T-cell (primary cell): Measurements from ENCODE around the gene MSGN1. TPM values are rescaled to one million over a fixed set of nuclear protein-coding genes. Genes with fewer than 3 reads are reported as not detected.
"Not testable (repeated sequence)": the region's sequence is repeated elsewhere in the genome, so short reads cannot be mapped to it uniquely, and the experiment has no call there.

Source experiments
- ATAC-seq, 4 experiments: fragments of 200-7000 bp in 3 of 4; fragments of 150-1000 bp in 1 of 4; cut with Tn5 transposase; replicated peaks in 1 of 4; 1 replicate in 3 of 4; 2 replicates in 1 of 4; pipeline ENCODE4 v1.10.0; 2021; ENCODE audit warnings: moderate library complexity in 3 of 4, mild to moderate bottlenecking in 2 of 4, moderate number of reproducible peaks in 1 of 4
- CTCF ChIA-PET, 2 donors: fragments of 300-600 bp; sonication (Branson Sonifier 250); formaldehyde crosslinking; loops; one replicate each; lab custom pipeline; 2022; ENCODE audit warnings: antibody characterized with exemption in 2 of 2; lab: Charles Lee
- POLR2A ChIA-PET, 2 donors: fragments of 300-600 bp; sonication (Branson Sonifier 250); formaldehyde crosslinking; loops; one replicate each; lab custom pipeline; 2022; ENCODE audit warnings: antibody characterized with exemption in 2 of 2; lab: Charles Lee
- DNase-seq, 35 experiments: peaks; one replicate each; pipeline versions ENCODE4 v3.0.0 to v3.0.0-alpha.2; 2013 to 2023
- H3K27ac ChIP-seq: one replicate; pipeline ENCODE4 v1.5.1; 2013; ENCODE audit warnings: low read length
- H3K27me3 ChIP-seq, 2 experiments: replicated peaks in 1 of 2; 1 replicate in 1 of 2; 2 replicates in 1 of 2; pipeline versions ENCODE4 v1.6.1 to v1.7.0; 2013; ENCODE audit warnings: low read length in 1 of 2, mixed read lengths in 1 of 2; ENCODE audit not compliant: control insufficient read depth in 2 of 2, insufficient read depth in 2 of 2; ENCODE audit errors: extremely low read depth in 1 of 2
- H3K36me3 ChIP-seq, 2 donors: 1 replicate in 1 of 2; 2 replicates in 1 of 2; pipeline versions ENCODE4 v1.6.1 to v1.7.0; 2013; ENCODE audit warnings: low read length in 1 of 2; ENCODE audit not compliant: control insufficient read depth in 2 of 2, insufficient read depth in 1 of 2; ENCODE audit errors: extremely low read depth in 1 of 2
- H3K4me1 ChIP-seq, 2 experiments: 1 replicate in 1 of 2; 2 replicates in 1 of 2; pipeline versions ENCODE4 v1.6.1 to v1.7.0; 2013; ENCODE audit warnings: low read length in 2 of 2, mixed read lengths in 1 of 2; ENCODE audit not compliant: insufficient read depth in 2 of 2, control insufficient read depth in 1 of 2; ENCODE audit errors: extremely low read depth in 1 of 2
- H3K4me3 ChIP-seq, 2 donors: 1 replicate in 1 of 2; 2 replicates in 1 of 2; pipeline versions ENCODE4 v1.5.1 to v1.7.0; 2013; ENCODE audit warnings: mild to moderate bottlenecking in 2 of 2, low read length in 1 of 2, moderate library complexity in 1 of 2; ENCODE audit not compliant: control insufficient read depth in 1 of 2; ENCODE audit errors: extremely low read depth in 1 of 2
- H3K9me3 ChIP-seq: 2 replicates; pipeline ENCODE4 v1.7.0; 2013
- H3K27ac Mint-ChIP-seq, 2 donors: one replicate each; pipeline ENCODE4 v1.8.0; 2020 to 2021; ENCODE audit warnings: mild to moderate bottlenecking in 2 of 2, mixed read lengths in 2 of 2
- H3K27me3 Mint-ChIP-seq, 2 donors: one replicate each; pipeline ENCODE4 v1.8.0; 2021 to 2022; ENCODE audit warnings: mixed read lengths in 2 of 2
- H3K36me3 Mint-ChIP-seq: one replicate; pipeline ENCODE4 v1.8.0; 2021; ENCODE audit warnings: mixed read lengths
- H3K4me1 Mint-ChIP-seq, 3 donors: one replicate each; pipeline ENCODE4 v1.8.0; 2020 to 2022; ENCODE audit warnings: mixed read lengths in 3 of 3, mild to moderate bottlenecking in 1 of 3
- H3K4me3 Mint-ChIP-seq, 3 donors: one replicate each; pipeline ENCODE4 v1.8.0; 2020 to 2022; ENCODE audit warnings: mild to moderate bottlenecking in 3 of 3, mixed read lengths in 3 of 3, moderate library complexity in 3 of 3
- H3K9me3 Mint-ChIP-seq, 3 donors: one replicate each; pipeline ENCODE4 v1.8.0; 2020 to 2022; ENCODE audit warnings: mixed read lengths in 3 of 3
- WGBS: methylation state at CpG from one replicate; pipeline ENCODE4 v1.1.5; 2013; ENCODE audit warnings: missing lambda C conversion rate; ENCODE audit not compliant: insufficient coverage; 5-methylcytosine and 5-hydroxymethylcytosine counted together
- total RNA-seq, 35 experiments: library from RNA in 6 of 35; stranded (reverse) in 6 of 35; fragments of 120-200 nt in 1 of 35; gene quantifications; one replicate each; pipeline versions ENCODE4 v1.2.1 to v1.2.4 and lab custom pipeline; 2013 to 2026

Gene MSGN1
- total RNA-seq, 5 donors from 2014 or later (not counting 1 experiment from before 2014, with no cell fraction given), result not detected

DNA sequence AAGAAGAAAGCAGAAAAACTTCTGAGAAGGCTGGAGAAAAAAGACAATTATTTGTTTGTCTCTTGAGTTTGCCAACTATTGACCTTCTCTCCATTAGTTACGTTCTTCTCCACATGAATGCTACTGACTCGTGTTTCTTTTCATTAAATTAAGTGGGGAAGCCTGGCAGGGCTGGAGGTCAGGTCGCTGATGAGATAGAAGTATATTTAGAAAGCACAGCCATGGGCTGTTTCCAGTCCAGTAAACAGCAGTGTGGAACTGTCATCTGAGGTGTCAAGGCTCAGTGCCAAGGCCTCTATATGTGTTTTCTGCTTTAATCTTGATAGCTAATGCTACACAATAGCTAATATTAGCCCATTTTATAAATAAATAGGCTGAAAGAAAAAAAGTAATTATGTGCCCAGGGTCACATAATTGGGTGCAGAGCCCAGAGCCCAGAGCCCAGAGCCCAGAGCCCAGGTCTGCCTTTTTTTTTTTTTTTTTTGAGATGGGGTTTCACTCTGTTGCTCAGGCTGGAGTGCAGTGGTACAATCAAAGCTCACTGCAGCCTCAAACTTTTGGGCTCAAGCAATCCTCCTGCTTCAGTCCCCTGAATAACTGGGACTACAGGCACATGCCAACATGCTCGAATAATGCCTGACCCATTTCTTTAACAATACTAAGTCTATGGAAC, 6.3 kb downstream of the MSGN1 start:
- no peaks in the 10 kb centered on the region for H3K36me3 ChIP-seq
- H3K27me3 ChIP-seq, result peaks cover 0 to 8% of the 10 kb centered on the region in 2 experiments
- no peak for DNase-seq
- H3K4me3 Mint-ChIP-seq, result no peak overlapping the region
- H3K4me1 Mint-ChIP-seq, result peaks cover 7 to 15% (median 8%) of the 10 kb centered on the region in 3 donors
- no peak overlapping the region for H3K27ac ChIP-seq
- CTCF ChIA-PET, result interaction anchor here in 1 of 2 donors (0.6 kb wide), 1 partner anchor 98 kb away, joined by 3 read pairs; no protein-coding TSS in a partner anchor
- H3K4me3 ChIP-seq, result no peak overlapping the region
- H3K27me3 Mint-ChIP-seq, result peaks cover 7 to 19% of the 10 kb centered on the region in 2 donors
- 17% methylated on average over 1 of the region's 4 CpGs for WGBS
- H3K27ac Mint-ChIP-seq, result no peak overlapping the region
- ATAC-seq, result no peak
- no peaks in the 10 kb centered on the region for H3K9me3 ChIP-seq
- peaks cover 0 to 10% of the 10 kb centered on the region in 2 experiments for H3K4me1 ChIP-seq
- POLR2A ChIA-PET, result no interaction called here
- H3K9me3 Mint-ChIP-seq, result no peaks in the 10 kb centered on the region
- H3K36me3 Mint-ChIP-seq, result no peaks in the 10 kb centered on the region

DNA sequence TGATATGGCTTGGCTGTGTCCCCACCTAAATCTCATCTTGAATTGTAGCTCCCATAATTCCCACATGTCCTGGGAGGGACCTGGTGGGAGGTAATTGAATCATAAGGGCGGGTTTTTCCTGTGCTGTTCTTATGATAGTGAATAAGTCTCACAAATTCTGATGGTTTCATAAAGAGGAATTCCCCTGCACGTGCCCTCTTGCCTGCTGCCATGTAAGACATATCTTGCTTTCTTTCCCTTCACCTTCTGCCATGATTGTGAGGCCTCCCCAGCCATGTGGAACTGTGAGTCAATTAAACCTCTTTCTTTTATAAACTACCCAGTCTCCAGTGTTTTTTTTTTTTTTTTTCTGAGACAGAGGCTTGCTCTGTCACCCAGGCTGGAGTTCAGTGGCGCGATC, 7.4 kb downstream of the MSGN1 start:
- H3K4me1 ChIP-seq, H3K4me3 Mint-ChIP-seq, H3K9me3 ChIP-seq, H3K27me3 ChIP-seq, H3K4me3 ChIP-seq, POLR2A ChIA-PET, H3K9me3 Mint-ChIP-seq, H3K36me3 ChIP-seq, DNase-seq, H3K27ac ChIP-seq, H3K36me3 Mint-ChIP-seq, ATAC-seq: not testable (repeated sequence)
- Mint-ChIP-seq H3K4me1 (peaks cover 7 to 15% (median 8%) of the 10 kb centered on the region in 3 donors), H3K27me3 (peaks cover 7 to 23% of the 10 kb centered on the region in 2 donors), H3K27ac (peak overlapping the region in 1 of 2 donors; percentile 10)
- CTCF ChIA-PET, result interaction anchor here (0.6 to 0.7 kb wide), 2 partner anchors 28 to 698 kb away, joined by 5 read pairs; no protein-coding TSS in a partner anchor
- WGBS, result 57% methylated on average over 3 of the region's 4 CpGs

DNA sequence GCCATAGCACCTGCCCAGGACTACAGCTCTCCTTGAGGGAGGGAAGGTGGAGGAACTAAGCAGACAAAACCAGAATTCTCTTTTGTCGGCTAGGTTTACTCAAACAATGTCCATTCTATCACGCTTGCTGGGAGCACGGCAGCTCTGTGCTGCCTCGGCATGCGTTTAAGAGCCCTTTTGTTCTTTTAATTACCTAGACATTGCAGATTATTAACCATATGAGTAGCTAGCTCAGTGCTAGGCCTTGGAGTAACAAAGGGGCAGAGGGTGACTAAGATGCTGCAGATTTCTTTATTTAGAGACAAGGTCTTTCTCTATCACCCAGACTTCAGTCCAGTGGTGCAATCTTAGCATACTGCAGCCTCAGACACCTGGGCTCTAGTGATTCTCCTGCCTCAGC, 11.1 kb downstream of the MSGN1 start:
- H3K4me1 ChIP-seq, result peaks cover 2 to 8% of the 10 kb centered on the region in 2 experiments
- no peak overlapping the region for H3K27ac ChIP-seq
- DNase-seq, result no peak
- CTCF ChIA-PET, result no interaction called here
- POLR2A ChIA-PET, result no interaction called here
- Mint-ChIP-seq H3K4me1 (peaks cover 1 to 9% (median 6%) of the 10 kb centered on the region in 3 donors), H3K9me3 (no peaks in the 10 kb centered on the region), H3K36me3 (no peaks in the 10 kb centered on the region), H3K27me3 (peaks cover 29 to 50% of the 10 kb centered on the region in 2 donors), H3K4me3 (no peak overlapping the region), H3K27ac (no peak overlapping the region)
- peaks cover 2 to 24% of the 10 kb centered on the region in 2 experiments for H3K27me3 ChIP-seq
- no peaks in the 10 kb centered on the region for H3K36me3 ChIP-seq
- no CpG with 5 or more reads among the region's 5 CpGs for WGBS
- ATAC-seq, result no peak
- H3K9me3 ChIP-seq, result no peaks in the 10 kb centered on the region
- H3K4me3 ChIP-seq, result no peak overlapping the region

DNA sequence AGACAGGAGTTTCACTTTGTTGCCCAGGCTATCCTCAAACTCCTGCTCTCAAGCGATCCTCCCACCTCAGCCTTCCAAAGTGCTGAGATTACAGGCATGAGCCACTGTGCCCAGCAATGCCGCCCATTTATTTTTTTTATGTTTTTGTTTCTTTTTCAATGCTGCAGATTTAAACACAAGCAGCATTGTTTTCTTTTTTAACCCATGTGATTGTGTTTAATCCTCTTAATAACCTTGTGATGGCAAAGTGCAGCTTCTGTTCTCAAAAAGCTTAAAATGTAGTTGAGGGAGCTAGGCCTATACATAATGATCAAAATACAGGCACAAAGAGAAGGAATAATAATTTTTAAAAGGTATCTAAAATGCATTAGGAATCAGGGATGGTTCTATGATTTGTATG, 11.5 kb downstream of the MSGN1 start:
- Histone ChIP-seq H3K4me3 (no peak overlapping the region), H3K4me1 (peaks cover 2 to 8% of the 10 kb centered on the region in 2 experiments), H3K27ac (no peak overlapping the region), H3K27me3 (peaks cover 2 to 19% of the 10 kb centered on the region in 2 experiments), H3K36me3 (no peaks in the 10 kb centered on the region), H3K9me3 (no peaks in the 10 kb centered on the region)
- CTCF ChIA-PET, result no interaction called here
- no peaks in the 10 kb centered on the region for H3K9me3 Mint-ChIP-seq
- peaks cover 30 to 50% of the 10 kb centered on the region in 2 donors for H3K27me3 Mint-ChIP-seq
- POLR2A ChIA-PET, result no interaction called here
- ATAC-seq (no peak), DNase-seq (no peak)
- WGBS, result 100% methylated on average over 1 of the region's 2 CpGs
- H3K36me3 Mint-ChIP-seq, result no peaks in the 10 kb centered on the region
- H3K27ac Mint-ChIP-seq, result no peak overlapping the region
- peaks cover 1 to 7% (median 6%) of the 10 kb centered on the region in 3 donors for H3K4me1 Mint-ChIP-seq
- H3K4me3 Mint-ChIP-seq, result no peak overlapping the region

DNA sequence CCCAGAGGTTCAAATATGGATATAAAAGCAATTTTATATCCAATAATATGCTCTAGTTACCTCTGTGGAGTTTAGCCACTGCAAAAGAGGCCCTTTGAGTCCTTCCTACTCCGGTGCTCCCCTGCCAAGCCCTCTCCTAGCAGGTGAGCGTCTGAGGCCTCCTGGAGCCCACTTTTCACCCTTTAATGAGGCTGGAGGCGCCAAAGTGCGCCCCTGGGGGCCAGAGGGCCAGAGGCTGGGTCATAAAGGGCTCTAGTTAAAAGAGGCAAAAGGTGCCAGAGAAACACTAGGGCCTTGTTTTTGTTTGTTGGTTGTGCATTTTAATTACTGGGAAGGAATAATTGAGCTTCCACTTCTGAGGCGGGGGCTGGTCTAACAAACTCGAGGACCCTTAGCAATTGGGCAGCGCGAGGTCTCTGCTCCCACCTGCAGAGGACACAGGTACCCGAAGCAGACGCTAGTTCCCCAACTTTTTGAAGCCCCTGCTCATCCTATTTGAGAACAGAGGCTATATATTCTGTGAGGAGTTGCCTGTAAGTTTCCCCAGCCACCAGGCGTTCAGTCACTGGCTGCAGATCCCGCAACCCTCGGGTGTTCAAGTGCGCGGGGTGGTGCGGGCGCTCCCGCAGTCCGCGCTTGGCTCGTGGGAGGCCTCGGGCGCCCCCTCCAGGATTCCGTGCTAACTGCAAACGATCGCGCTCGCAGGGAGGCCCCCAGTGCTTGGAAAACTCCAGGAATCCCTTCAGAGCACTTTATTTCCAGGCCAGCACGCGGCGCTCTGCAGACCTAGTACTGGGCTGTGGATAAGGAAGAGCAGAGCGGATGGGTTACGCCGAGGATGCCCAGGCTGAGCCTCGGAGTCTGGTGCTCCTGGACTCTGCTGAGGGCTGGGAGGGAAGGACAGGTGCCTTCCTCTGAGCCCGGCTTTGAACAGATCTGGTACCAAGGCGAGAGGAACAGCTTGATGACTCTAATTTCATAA, 14.1 kb downstream of the MSGN1 start:
- peaks cover 2 to 17% of the 10 kb centered on the region in 2 experiments for H3K27me3 ChIP-seq
- H3K27ac Mint-ChIP-seq, result no peak overlapping the region
- no peak overlapping the region for H3K27ac ChIP-seq
- ATAC-seq (no peak), DNase-seq (peak in 17 of 35 experiments; percentile 1 to 28 (median 6))
- peaks cover 1 to 7% (median 6%) of the 10 kb centered on the region in 3 donors for H3K4me1 Mint-ChIP-seq
- no peaks in the 10 kb centered on the region for H3K36me3 ChIP-seq
- WGBS, result 13% methylated on average over 30 of the region's 37 CpGs
- H3K9me3 Mint-ChIP-seq, result no peaks in the 10 kb centered on the region
- ChIA-PET CTCF (interaction anchor here in 1 of 2 donors (0.5 to 0.6 kb wide), 2 partner anchors 16 to 109 kb away, joined by 3 read pairs; no protein-coding TSS in a partner anchor), POLR2A (no interaction called here)
- peaks cover 2 to 8% of the 10 kb centered on the region in 2 experiments for H3K4me1 ChIP-seq
- peak overlapping the region in 1 of 3 donors; percentile 35 for H3K4me3 Mint-ChIP-seq
- H3K36me3 Mint-ChIP-seq, result no peaks in the 10 kb centered on the region
- peaks cover 30 to 47% of the 10 kb centered on the region in 2 donors for H3K27me3 Mint-ChIP-seq
- H3K9me3 ChIP-seq, result no peaks in the 10 kb centered on the region
- H3K4me3 ChIP-seq, result peak overlapping the region in 1 of 2 donors; percentile 27

DNA sequence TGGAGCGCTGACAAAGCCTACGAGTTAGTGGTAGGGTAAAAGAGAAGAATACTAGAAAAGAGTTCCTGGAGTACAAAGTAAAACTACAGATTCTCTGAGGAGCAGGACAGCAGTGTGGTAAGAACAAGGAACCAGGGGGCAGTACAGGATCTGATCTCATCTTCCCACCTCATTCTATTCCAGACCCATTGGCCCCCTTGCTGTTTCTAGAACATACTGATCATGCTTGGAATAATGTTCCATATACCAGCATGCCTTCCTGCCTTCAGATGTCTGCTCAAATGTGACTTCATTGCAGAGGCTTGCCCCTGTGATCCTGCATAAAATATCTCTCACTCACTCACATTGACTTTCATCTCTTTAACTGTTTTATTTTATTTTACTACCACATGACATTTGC, 19.3 kb downstream of the MSGN1 start:
- Mint-ChIP-seq H3K36me3 (no peaks in the 10 kb centered on the region), H3K27me3 (peaks cover 17 to 21% of the 10 kb centered on the region in 2 donors), H3K4me1 (peaks cover 0 to 6% (median 0%) of the 10 kb centered on the region in 3 donors), H3K27ac (no peak overlapping the region), H3K4me3 (no peak overlapping the region), H3K9me3 (no peaks in the 10 kb centered on the region)
- Histone ChIP-seq H3K27ac (no peak overlapping the region), H3K36me3 (no peaks in the 10 kb centered on the region), H3K4me1 (peaks cover 2% of the 10 kb centered on the region in 2 experiments), H3K4me3 (no peak overlapping the region), H3K27me3 (peaks cover 2 to 6% of the 10 kb centered on the region in 2 experiments), H3K9me3 (no peaks in the 10 kb centered on the region)
- DNase-seq (no peak), ATAC-seq (no peak)
- ChIA-PET POLR2A (no interaction called here), CTCF (no interaction called here)
- WGBS, result 80% methylated on average over 1 of the region's 2 CpGs
